Ovary (tissue), 3 donors: ENCODE measurements around the gene TMEM272.

ENCODE experiments used
- EP300 ChIP-seq: sonication (generic); formaldehyde crosslinking; IDR thresholded peaks from one replicate; pipeline ENCODE4 v1.6.1; 2017; ENCODE audit warnings: antibody characterized with exemption
- POLR2A ChIP-seq: fragments of 450-650 bp; IDR thresholded peaks from one replicate; pipeline ENCODE4 v1.6.1; 2017; ENCODE audit warnings: antibody characterized with exemption, mild to moderate bottlenecking, moderate library complexity
- TF ChIP-seq, protein P1 (sequence below), 3 donors: fragments of 450-650 bp in 2 of 3; fragments of 200-600 bp in 1 of 3; IDR thresholded peaks; one replicate each; pipeline versions ENCODE4 v1.5.1 to v1.8.0; 2016 to 2022; ENCODE audit warnings: antibody characterized with exemption in 3 of 3, mild to moderate bottlenecking in 1 of 3
- donor health status: DM: no; HTN: no; CAD: no.

DNA sequence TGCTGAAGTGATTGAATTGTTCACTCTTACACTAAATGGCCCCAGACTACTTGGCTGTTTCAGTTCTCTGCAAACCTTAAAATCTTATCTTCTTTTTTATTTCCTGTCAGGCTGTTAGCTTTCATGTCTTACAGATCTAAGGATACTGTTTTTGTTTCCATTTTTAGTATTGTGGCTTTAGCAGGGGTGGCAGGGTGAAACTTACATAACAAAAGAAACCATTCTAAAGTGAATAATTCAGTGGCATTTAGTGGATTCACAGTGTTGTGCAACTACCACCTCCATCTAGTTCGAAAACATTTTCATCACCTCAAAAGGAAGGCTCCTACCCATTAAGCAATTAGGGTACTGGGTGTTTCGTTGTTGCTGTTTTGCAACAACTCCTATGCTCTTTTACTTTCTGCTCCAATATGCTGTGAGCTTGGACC lies 19.8 kb downstream of the TMEM272 start:
- TF ChIP-seq, protein P1, sequence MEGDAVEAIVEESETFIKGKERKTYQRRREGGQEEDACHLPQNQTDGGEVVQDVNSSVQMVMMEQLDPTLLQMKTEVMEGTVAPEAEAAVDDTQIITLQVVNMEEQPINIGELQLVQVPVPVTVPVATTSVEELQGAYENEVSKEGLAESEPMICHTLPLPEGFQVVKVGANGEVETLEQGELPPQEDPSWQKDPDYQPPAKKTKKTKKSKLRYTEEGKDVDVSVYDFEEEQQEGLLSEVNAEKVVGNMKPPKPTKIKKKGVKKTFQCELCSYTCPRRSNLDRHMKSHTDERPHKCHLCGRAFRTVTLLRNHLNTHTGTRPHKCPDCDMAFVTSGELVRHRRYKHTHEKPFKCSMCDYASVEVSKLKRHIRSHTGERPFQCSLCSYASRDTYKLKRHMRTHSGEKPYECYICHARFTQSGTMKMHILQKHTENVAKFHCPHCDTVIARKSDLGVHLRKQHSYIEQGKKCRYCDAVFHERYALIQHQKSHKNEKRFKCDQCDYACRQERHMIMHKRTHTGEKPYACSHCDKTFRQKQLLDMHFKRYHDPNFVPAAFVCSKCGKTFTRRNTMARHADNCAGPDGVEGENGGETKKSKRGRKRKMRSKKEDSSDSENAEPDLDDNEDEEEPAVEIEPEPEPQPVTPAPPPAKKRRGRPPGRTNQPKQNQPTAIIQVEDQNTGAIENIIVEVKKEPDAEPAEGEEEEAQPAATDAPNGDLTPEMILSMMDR (IDR thresholded peaks at IDR 0.05) = no peak
- TF ChIP-seq POLR2A (no peak), EP300 (no peak)
